ENCODE measurements around the gene ZNHIT2. TPM values are rescaled to one million over a fixed set of nuclear protein-coding genes. Genes with fewer than 3 reads are reported as not detected.

The ZNHIT2 gene
- total and polyA plus RNA-seq, 2 of the 8 experiments (the other 6 are each of a cell fraction or from before 2014, with no cell fraction given), result 13.0 to 16.1 TPM

GRCh38 chr11:65141896-65142494 is 24.5 kb upstream of the ZNHIT2 start:
- Histone ChIP-seq H2BK5ac (ENCODE audit: low read depth, low read length) (no peak overlapping the region), H4K8ac (ENCODE audit: extremely low read depth, insufficient read depth, low read length) (no peak overlapping the region), H3K79me1 (ENCODE audit: low read depth, low read length) (no peaks in the 10 kb centered on the region), H3K27me3 (replicated peaks in 1 of 4; ENCODE audit: control insufficient read depth in 3 of 4, extremely low read depth in 1 of 4, insufficient read depth in 3 of 4, low read length in 3 of 4) (no peaks in the 10 kb centered on the region), H2AK5ac (ENCODE audit: low read depth, low read length) (no peak overlapping the region), H3K36me3 (ENCODE audit: control insufficient read depth in 2 of 4, insufficient read depth in 4 of 4, low read length in 3 of 4) (no peaks in the 10 kb centered on the region), H3K9me3 (ENCODE audit: insufficient read depth in 2 of 2, low read depth in 1 of 2, low read length in 1 of 2) (peaks cover 0 to 3% of the 10 kb centered on the region in 2 experiments; a peak in 1 of 4 replicates), H2BK120ac (replicated peaks; ENCODE audit: low read depth, low read length) (no peak overlapping the region), H3K23me2 (ENCODE audit: low read depth, low read length) (no peaks in the 10 kb centered on the region), H3K27ac (ENCODE audit: low read depth, low read length) (no peak overlapping the region), H3K18ac (ENCODE audit: extremely low read depth, low read length) (no peak overlapping the region), H3K14ac (ENCODE audit: insufficient read length) (no peak overlapping the region), H3K4me3 (ENCODE audit: extremely low read depth in 1 of 4, insufficient read depth in 2 of 4, low read depth in 3 of 4, low read length in 4 of 4) (no peak overlapping the region), H2BK20ac (ENCODE audit: low read length) (no peak overlapping the region), H3K4ac (replicated peaks; ENCODE audit: insufficient read length, low read depth, low read length) (no peak overlapping the region), H4K5ac (ENCODE audit: insufficient read length, low read depth, low read length) (no peak overlapping the region), H4K91ac (replicated peaks; ENCODE audit: insufficient read length, low read length) (no peak overlapping the region), H3K4me2 (ENCODE audit: insufficient read depth in 1 of 2, low read depth in 2 of 2, low read length in 2 of 2) (no peak overlapping the region), H2BK12ac (ENCODE audit: low read depth, low read length) (no peak overlapping the region), H3K56ac (replicated peaks; ENCODE audit: insufficient read length, low read depth, low read length) (no peak overlapping the region), H3K4me1 (replicated peaks in 1 of 4; ENCODE audit: control insufficient read depth in 3 of 4, insufficient read depth in 4 of 4, low read length in 3 of 4) (no peaks in the 10 kb centered on the region), H3K9ac (replicated peaks in 1 of 4; ENCODE audit: extremely low read depth in 1 of 4, low read depth in 3 of 4, low read length in 3 of 4) (no peak overlapping the region), H4K20me1 (replicated peaks in 1 of 2; ENCODE audit: control insufficient read depth in 1 of 2, insufficient read depth in 2 of 2, low read length in 2 of 2) (no peaks in the 10 kb centered on the region), H3K23ac (ENCODE audit: insufficient read length) (no peak overlapping the region), H3K79me2 (ENCODE audit: control insufficient read depth in 1 of 2, insufficient read depth in 2 of 2, low read length in 2 of 2) (no peaks in the 10 kb centered on the region), H2AFZ (ENCODE audit: low read length) (0 out of 2 replicates have a peak overlapping the region, but pooled peaks have one; percentile 62), H2BK15ac (ENCODE audit: low read length) (no peak overlapping the region)
- ChIA-PET CTCF (ENCODE audit: partially characterized antibody) (interaction anchor here (0.6 kb wide), 1 partner anchor 446 kb away, joined by 3 read pairs; no protein-coding TSS in a partner anchor), POLR2A (ENCODE audit: partially characterized antibody) (no interaction called here)
- no peak for TF ChIP-seq RFX5 (IDR thresholded peaks at IDR 0.05; ENCODE audit: borderline replicate concordance, low read depth, low read length)
- no peak for TF ChIP-seq KDM4A (IDR thresholded peaks at IDR 0.05; ENCODE audit: low read depth, low read length, severe bottlenecking)
- no peak for TF ChIP-seq MAFK (IDR thresholded peaks at IDR 0.05; ENCODE audit: low read depth, low read length)
- no peak for TF ChIP-seq SP4 (IDR thresholded peaks at IDR 0.05; ENCODE audit: low read length)
- TF ChIP-seq SAP30 (IDR thresholded peaks at IDR 0.05; ENCODE audit: insufficient read depth, insufficient replicate concordance, low read length), result no peak
- TF ChIP-seq TCF12 (IDR thresholded peaks at IDR 0.05; ENCODE audit: low read depth, low read length), result no peak
- no peak for TF ChIP-seq HDAC6 (IDR thresholded peaks at IDR 0.05; ENCODE audit: low read depth, low read length)
- TF ChIP-seq ASH2L (IDR thresholded peaks at IDR 0.05; ENCODE audit: low read length), result no peak
- TF ChIP-seq CHD1 (IDR thresholded peaks at IDR 0.05; ENCODE audit: low read depth, low read length), result no peak
- no peak for FAIRE-seq
- WGBS, 2 experiments (ENCODE audit: extremely low coverage in 1 of 2, insufficient coverage in 1 of 2, insufficient read length in 1 of 2, insufficient replicate concordance in 2 of 2, low coverage in 1 of 2, low lambda C conversion rate in 2 of 2, missing lambda C conversion rate in 1 of 2), result 81% methylated on average over 7 of the region's 7 CpGs; no CpG with 5 or more reads in 1 of the 2 experiments
- DNase-seq (ENCODE audit: low read depth in 1 of 2, low spot score in 2 of 2), result no peak
